ENCODE measurements around the gene SLC35E3.

The SLC35E3 gene

DNA sequence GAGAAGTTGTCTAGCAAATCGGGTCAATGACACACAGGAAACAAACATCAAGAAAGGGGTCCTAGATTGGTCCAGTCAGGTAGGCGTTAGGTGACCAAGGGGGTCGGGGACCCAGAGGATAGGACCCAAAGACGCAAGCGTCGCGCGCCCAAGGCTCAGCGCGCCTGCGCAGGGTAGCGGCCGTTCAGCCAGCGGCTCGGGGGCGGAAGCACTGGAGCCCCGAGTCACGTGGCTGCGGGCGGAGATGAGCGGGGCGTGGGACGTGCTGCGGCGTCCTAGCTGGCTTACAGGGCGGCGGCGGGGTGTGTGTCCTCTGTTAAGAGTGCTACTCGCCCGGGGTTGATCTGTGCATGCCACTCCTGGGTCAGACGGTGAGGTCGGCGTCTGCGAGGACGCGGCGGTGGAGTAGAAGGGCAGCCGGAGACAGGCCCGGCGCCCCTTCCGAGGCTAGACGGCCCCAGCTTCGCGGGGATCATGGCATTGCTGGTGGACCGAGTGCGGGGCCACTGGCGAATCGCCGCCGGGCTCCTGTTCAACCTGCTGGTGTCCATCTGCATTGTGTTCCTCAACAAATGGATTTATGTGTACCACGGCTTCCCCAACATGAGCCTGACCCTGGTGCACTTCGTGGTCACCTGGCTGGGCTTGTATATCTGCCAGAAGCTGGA lies at the start of gene SLC35E3:
Gene SLC35E3, plus strand, starts transcription at position 273 of the 668 bp plus-strand sequence. Its CDS starts 202 bp downstream, at position 475.
- peak; percentile 100 for DNase-seq

- DNase-seq = no peak
These were observed 46.5 kb upstream of the SLC35E3 start for GRCh38 chr12:68699486-68699885.

GRCh38 chr12:68727776-68728175 lies 18.2 kb upstream of the SLC35E3 start:
- DNase-seq = no peak

DNA sequence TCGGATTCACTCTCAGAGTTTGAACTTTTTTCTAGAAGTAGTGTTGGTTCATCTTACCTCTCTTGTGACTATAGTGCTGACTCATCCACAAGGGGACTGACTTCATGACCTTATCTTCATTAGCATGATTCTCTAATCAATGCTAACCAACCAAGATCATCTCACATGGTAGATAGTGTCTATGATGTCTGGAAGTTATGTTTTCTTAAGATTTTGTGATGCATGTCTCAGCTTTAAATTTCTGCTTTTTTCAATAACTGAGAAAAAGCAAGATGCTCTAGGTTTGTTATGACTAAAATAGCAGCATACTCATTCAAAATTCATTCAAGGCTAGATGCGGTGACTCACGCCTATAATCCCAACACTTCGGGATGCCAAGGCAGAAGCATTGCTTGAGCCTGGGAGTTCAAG lies 12.3 kb upstream of the SLC35E3 start:
- no peak for DNase-seq

GRCh38 chr12:68739891-68740290 lies 6.1 kb upstream of the SLC35E3 start:
- no peak for DNase-seq

GRCh38 chr12:68743356-68743755 lies 2.6 kb upstream of the SLC35E3 start:
- DNase-seq = no peak

DNA sequence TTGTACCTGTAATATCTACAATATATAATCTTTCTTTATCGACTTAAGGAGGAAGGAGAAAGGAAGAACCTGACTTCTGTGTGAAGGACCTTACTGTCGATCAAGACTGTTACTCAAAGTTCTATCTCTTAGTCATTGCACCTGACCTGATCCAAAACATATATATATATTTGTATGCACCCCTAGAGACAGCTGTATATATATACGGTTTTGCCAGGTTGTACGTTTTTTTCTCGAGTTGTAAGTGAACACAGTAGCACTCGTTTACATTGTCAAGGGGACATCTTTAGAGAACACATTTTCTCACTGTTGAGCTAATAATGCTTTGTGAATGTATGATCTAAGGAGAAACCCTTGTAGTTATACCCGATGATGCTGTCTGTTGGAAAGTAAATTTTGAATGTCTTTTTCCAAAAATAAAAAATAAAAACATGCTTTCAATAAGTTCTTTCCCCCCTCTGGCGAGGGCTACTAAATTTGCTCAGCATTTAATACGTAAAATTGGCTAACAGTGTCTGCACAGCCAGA lies 536 bp upstream of the SLC35E3 start:
- DNase-seq = no peak

DNA sequence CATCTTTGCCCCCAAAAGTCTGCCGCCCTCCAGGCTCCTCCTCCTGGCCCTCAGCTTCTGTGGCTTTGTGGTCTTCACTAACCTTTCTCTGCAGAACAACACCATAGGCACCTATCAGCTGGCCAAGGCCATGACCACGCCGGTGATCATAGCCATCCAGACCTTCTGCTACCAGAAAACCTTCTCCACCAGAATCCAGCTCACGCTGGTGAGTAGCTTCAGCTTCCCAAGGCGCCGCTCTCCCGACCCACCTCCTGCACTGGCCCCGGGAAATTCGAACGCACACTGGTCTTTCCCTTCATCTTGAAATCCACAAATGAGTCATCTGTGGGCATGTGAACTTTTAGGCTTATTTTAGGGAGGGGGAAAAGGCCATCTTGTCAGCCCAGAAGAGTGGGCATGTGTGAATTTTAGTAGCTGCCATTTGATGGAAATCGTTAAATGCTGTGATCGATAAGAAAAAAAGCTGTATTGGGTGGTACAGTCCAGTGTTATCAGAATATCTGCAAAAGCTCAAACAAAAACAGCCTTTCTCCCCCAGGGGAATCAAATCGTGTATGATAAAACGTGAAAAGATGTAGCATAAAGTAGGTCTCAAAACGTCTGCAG lies 700 bp downstream of the SLC35E3 start:
- DNase-seq = peak; percentile 100

DNA sequence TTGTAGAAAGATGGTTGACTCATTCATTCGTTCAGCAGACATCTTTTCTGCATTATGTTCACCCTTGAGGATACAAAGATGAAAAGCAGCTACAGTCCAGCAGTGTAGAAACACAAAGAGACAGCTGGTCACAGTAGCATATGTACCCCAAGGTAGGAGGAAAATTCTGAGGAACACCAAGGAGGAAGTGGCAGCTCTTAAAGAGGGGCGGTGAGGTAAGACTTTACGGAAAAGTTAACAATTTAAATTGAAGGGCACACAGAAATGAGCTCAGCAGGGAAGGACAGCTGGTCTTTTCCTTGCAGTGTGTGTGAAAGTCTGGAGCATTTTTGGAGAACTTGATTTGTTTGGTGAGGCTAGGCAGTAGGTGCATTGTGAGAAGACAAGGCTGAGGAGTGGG lies 3.5 kb downstream of the SLC35E3 start:
- no peak for DNase-seq

GRCh38 chr12:68749861-68750260 lies 3.9 kb downstream of the SLC35E3 start:
- no peak for DNase-seq

DNA sequence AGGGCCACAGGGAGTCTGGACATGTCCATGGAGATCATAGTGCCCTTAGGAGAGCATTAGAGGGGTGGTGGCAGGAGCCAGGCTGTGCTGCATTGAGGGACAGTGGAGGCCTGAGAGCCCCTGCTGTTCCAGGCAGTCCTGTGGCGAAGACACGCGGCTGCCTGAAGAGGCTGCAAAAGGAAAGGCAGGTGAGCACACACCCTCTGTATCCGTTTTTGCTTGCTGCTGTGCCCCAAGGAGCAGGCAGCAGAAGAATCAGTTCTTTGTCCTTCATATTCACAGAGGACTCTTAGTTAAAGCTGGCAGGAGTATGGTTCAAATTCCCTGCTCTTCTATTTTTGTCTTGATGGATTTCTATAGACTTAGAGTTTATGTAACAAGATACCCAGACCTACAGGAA lies 4.5 kb downstream of the SLC35E3 start:
- no peak for DNase-seq

GRCh38 chr12:68755536-68756243 lies 9.7 kb downstream of the SLC35E3 start:
- no peak for DNase-seq

DNA sequence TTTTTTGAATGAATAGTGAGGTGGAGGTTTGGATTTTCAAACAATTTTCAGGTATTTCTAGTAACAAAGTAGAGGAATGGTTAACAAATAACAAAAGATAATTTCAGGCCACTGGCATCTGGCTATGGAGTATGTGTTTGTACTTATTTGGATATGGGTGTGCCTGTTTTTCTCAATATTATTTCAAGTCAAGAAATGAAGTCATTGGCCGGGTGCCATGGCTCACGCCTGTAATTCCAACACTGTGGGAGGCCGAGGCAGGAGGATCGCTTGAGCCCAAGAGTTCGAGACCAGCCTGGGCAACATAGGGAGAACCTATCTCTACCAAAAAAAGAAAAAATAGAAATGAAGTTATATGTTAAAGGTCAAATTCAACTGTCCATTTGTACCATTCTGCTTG lies 13.9 kb downstream of the SLC35E3 start:
- no peak for DNase-seq

DNA sequence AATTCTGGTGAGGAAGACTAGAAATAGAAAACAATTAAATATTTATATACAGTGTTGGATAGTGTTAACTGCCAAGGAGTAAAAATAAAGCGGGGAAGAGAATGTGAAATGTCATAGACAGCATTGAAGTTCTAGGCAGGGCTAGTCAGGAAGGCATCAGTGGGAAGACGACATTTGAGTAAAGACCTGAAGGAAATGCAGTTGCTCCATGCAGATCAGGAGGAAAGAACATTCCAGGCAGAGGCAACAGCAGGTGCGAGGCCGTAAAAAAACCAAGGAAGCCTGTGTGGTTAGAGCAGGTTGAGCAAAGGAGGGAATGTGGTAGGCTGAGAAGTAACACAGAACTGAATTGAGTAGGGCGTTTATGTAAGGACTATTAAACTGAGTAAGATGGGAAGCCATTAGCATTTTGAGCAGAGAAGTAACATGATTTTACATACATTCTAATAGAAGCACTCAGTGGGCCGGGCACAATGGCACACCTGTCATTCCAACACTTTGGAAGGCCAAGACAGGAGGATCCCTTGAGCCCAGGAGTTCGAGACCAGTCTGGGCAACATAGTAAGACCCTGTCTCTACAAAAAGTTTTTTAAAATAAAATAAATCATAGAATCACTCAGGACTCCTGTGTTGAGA lies 14.9 kb downstream of the SLC35E3 start:
- DNase-seq = no peak

GRCh38 chr12:68761442-68761812 lies 15.5 kb downstream of the SLC35E3 start:
- DNase-seq = no peak

DNA sequence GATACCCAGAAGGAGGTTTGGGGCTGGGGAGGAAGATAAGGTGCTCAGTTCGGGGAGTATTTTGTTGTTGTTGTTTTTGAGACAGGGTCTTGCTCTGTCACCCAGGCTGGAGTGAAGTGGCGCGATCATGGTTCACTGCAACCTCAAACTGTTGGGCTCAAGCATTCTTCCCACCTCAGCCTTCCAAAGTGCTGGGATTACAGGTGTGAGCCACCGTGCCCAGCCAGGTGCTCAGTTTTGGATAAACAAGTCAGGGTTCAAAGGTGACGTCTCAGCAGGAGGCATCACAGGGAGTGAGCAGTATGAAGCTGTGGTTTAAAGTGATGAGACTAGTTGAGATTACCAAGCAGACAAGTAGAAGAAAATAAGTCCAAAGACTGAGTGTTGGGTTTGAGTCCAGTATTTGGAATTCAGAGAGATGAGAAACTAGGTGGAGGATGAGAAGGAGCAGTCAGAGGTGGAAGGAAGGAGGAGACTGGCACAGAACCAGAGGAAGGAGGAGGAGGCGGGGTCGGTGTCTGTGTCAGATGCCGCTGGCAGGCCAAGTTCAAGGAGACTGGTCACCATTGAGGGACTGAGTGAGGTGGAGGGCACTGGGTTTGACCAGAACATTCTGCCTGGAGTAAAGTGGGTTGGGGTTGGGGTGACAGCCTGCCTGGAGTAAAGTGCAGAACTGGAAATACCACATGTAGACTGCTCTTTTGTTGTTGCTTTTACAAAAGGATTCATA lies 16.1 kb downstream of the SLC35E3 start:
- no peak for DNase-seq

GRCh38 chr12:68762691-68763090 lies 16.7 kb downstream of the SLC35E3 start:
- DNase-seq = no peak

GRCh38 chr12:68765696-68766095 lies 19.7 kb downstream of the SLC35E3 start:
- no peak for DNase-seq

DNA sequence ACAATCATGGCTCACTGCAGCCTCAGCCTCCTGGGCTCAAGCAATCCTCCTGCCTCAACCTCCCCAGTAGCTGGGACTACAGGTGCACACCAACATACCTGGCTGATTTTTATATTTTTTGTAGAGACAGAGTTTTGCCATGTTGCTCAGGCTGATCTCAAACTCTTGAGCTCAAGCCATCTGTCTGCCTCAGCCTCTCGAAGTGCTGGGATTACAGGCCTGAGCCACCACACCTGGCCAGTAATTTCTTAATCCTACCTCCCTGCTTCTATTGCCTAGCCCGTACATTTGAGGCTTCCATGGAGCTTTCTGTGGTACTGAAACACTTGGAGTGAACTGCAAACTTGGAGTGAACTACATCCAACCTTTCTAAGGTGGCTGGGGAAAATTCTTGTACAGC lies 20.7 kb downstream of the SLC35E3 start:
- no peak for DNase-seq

DNA sequence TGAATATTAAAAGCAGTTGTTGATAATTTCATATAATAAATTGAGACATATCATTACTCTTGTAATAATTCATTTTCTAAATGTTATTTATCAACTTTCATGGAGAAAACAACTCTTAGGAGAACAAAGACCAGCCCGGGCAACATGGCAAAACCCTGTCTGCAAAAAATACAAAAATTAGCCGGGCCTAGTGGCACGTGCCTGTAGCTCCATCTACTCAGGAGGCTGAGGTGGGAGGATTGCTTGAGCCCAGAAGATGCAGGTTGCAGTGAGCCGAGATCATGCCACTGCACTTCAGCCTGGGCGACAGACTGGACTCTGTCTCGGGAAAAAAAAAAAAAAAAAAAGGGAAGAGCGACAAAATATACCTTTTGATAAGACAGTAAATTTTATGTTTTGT lies 21.2 kb downstream of the SLC35E3 start:
- no peak for DNase-seq

DNA sequence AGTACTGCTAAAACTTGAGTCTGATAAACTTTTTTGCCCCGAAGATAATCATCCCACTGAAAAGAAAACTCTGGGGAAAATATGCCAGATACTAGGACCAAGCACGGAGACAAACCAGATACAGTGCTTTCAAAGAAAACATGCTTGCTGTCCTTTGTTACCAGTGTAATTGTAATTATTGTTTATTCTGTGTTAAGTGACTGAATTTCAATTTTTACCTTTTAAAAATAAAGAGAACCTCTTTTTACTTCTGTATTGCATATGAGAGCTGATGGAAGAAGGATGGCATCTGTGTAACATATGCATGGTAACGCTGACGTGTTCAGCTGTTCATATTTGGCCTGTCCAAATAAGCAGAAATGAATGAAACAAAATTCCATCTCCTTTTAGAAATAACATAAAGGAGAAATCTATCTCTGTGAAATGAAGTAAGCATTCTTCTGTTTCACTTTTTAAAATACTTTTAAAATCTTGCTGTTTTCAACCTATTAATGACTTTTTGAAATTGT lies 22.5 kb downstream of the SLC35E3 start:
- no peak for DNase-seq

GRCh38 chr12:68769941-68770340 lies 24.0 kb downstream of the SLC35E3 start:
- DNase-seq = no peak
